HL-60 (cell line): ENCODE measurements around the gene SNX5.

Source experiments
- GABPA ChIP-seq: IDR thresholded peaks from 2 replicates; pipeline ENCODE4 v1.6.1; 2012; ENCODE audit warnings: low read depth
- POLR2AphosphoS5 ChIP-seq: IDR thresholded peaks from 2 replicates; pipeline ENCODE4 v1.6.1; 2012; ENCODE audit warnings: low read depth
- SPI1 ChIP-seq: IDR thresholded peaks from 2 replicates; pipeline ENCODE4 v1.6.1; 2012; ENCODE audit warnings: low read depth, mild to moderate bottlenecking, borderline replicate concordance
- TF ChIP-seq, protein P1 (sequence below): IDR thresholded peaks from one replicate; pipeline ENCODE4 v1.5.1; 2011; ENCODE audit warnings: low read length, control low read depth, inconsistent platforms; ENCODE audit not compliant: insufficient read depth
- TF ChIP-seq, protein P2 (sequence below): IDR thresholded peaks from 2 replicates; pipeline ENCODE4 v1.6.1; 2012; ENCODE audit warnings: low read depth; ENCODE audit not compliant: insufficient replicate concordance

DNA sequence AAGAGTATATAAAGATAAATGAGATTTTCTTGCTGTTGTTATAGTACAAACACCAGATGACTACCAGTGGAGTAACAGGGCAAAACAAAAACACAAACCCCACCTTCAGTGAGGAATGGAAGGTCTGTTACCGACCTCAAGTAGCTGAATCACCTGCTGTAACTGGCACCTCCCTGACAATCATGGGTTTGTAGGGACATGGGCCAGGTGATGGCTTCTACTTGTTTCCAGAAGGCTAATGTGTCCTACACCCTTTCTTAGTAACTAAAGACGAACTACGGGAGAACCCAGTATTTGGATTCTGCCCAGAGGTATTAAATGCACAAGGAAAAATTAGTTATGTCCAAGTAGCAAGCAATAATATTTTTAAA, 26.8 kb downstream of the SNX5 start:
- TF ChIP-seq, protein P1, sequence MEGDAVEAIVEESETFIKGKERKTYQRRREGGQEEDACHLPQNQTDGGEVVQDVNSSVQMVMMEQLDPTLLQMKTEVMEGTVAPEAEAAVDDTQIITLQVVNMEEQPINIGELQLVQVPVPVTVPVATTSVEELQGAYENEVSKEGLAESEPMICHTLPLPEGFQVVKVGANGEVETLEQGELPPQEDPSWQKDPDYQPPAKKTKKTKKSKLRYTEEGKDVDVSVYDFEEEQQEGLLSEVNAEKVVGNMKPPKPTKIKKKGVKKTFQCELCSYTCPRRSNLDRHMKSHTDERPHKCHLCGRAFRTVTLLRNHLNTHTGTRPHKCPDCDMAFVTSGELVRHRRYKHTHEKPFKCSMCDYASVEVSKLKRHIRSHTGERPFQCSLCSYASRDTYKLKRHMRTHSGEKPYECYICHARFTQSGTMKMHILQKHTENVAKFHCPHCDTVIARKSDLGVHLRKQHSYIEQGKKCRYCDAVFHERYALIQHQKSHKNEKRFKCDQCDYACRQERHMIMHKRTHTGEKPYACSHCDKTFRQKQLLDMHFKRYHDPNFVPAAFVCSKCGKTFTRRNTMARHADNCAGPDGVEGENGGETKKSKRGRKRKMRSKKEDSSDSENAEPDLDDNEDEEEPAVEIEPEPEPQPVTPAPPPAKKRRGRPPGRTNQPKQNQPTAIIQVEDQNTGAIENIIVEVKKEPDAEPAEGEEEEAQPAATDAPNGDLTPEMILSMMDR = no peak
- TF ChIP-seq, protein P2, sequence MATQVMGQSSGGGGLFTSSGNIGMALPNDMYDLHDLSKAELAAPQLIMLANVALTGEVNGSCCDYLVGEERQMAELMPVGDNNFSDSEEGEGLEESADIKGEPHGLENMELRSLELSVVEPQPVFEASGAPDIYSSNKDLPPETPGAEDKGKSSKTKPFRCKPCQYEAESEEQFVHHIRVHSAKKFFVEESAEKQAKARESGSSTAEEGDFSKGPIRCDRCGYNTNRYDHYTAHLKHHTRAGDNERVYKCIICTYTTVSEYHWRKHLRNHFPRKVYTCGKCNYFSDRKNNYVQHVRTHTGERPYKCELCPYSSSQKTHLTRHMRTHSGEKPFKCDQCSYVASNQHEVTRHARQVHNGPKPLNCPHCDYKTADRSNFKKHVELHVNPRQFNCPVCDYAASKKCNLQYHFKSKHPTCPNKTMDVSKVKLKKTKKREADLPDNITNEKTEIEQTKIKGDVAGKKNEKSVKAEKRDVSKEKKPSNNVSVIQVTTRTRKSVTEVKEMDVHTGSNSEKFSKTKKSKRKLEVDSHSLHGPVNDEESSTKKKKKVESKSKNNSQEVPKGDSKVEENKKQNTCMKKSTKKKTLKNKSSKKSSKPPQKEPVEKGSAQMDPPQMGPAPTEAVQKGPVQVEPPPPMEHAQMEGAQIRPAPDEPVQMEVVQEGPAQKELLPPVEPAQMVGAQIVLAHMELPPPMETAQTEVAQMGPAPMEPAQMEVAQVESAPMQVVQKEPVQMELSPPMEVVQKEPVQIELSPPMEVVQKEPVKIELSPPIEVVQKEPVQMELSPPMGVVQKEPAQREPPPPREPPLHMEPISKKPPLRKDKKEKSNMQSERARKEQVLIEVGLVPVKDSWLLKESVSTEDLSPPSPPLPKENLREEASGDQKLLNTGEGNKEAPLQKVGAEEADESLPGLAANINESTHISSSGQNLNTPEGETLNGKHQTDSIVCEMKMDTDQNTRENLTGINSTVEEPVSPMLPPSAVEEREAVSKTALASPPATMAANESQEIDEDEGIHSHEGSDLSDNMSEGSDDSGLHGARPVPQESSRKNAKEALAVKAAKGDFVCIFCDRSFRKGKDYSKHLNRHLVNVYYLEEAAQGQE = no peak
- TF ChIP-seq GABPA (no peak), SPI1 (no peak), POLR2AphosphoS5 (no peak)
